PC-3 (cell line): ENCODE data around the gene CNTD1. TPM values are rescaled to one million over a fixed set of nuclear protein-coding genes. Genes with fewer than 3 reads are reported as not detected.
A peak's percentile ranks its signal among the peaks of the same experiment; 100 is the strongest.

Experiments used
- ATAC-seq: fragments of 200-7000 bp; cut with Tn5 transposase; 2 replicates; pipeline ENCODE4 v1.9.1; 2020; ENCODE audit warnings: mild to moderate bottlenecking, moderate library complexity
- BruUV-seq: library from RNA; stranded (reverse); fragments of 400-500 nt; replicated peaks from 2 replicates; lab custom pipeline; 2021; lab: Mats Ljungman, UMichigan
- CTCF ChIA-PET: fragments of 300-600 bp; sonication (Branson Sonifier 250); formaldehyde crosslinking; loops from one replicate; lab custom pipeline; 2022; ENCODE audit warnings: antibody characterized with exemption; lab: Charles Lee
- POLR2A ChIA-PET: fragments of 300-600 bp; sonication (Branson Sonifier 250); formaldehyde crosslinking; loops from one replicate; lab custom pipeline; 2022; ENCODE audit warnings: antibody characterized with exemption; ENCODE audit not compliant: unreplicated experiment; lab: Charles Lee
- DNase-seq: peaks from one replicate; pipeline ENCODE4 v3.0.0-alpha.2; 2015
- H2AFZ ChIP-seq: fragments of 300-600 bp; sonication (generic); 2 replicates; pipeline ENCODE4 v1.6.0; 2016; ENCODE audit warnings: antibody characterized with exemption, low read length
- H3F3A ChIP-seq: fragments of 300-600 bp; sonication (generic); one replicate; pipeline ENCODE4 v1.6.0; 2017; ENCODE audit warnings: antibody characterized with exemption, low read length, control low read depth, mild to moderate bottlenecking; ENCODE audit not compliant: unreplicated experiment
- H3K27ac ChIP-seq: fragments of 300-600 bp; sonication (generic); 2 replicates; pipeline ENCODE4 v1.5.1; 2016; ENCODE audit warnings: mild to moderate bottlenecking, low read length
- H3K27me3 ChIP-seq: fragments of 300-600 bp; sonication (generic); 2 replicates; pipeline ENCODE4 v1.6.1; 2016; ENCODE audit warnings: low read length, mixed read lengths
- H3K36me3 ChIP-seq: fragments of 300-600 bp; sonication (generic); 2 replicates; pipeline ENCODE4 v1.6.1; 2016; ENCODE audit warnings: low read depth, mixed run types, low read length, mixed read lengths
- H3K4me1 ChIP-seq: fragments of 300-600 bp; sonication (generic); 2 replicates; pipeline ENCODE4 v1.5.1; 2016; ENCODE audit warnings: low read length; ENCODE audit not compliant: insufficient read depth
- H3K4me2 ChIP-seq: fragments of 300-600 bp; sonication (generic); 2 replicates; pipeline ENCODE4 v1.6.0; 2016; ENCODE audit warnings: low read length
- H3K4me3 ChIP-seq: fragments of 300-600 bp; sonication (generic); 2 replicates; pipeline ENCODE4 v1.5.1; 2016; ENCODE audit warnings: mild to moderate bottlenecking, low read length, mixed read lengths
- H3K79me2 ChIP-seq: fragments of 300-600 bp; sonication (generic); 2 replicates; pipeline ENCODE4 v1.6.1; 2017; ENCODE audit warnings: low read length, mixed read lengths
- H3K9ac ChIP-seq: fragments of 300-600 bp; sonication (generic); 2 replicates; pipeline ENCODE4 v1.6.0; 2016; ENCODE audit warnings: mild to moderate bottlenecking, low read length
- H3K9me2 ChIP-seq: fragments of 300-600 bp; sonication (generic); replicated peaks from 2 replicates; pipeline ENCODE4 v1.6.1; 2016; ENCODE audit warnings: mixed run types, low read length, mixed read lengths
- H3K9me3 ChIP-seq: fragments of 300-600 bp; sonication (generic); 2 replicates; pipeline ENCODE4 v1.6.1; 2016; ENCODE audit warnings: low read length, mixed read lengths
- H4K20me1 ChIP-seq: fragments of 300-600 bp; sonication (generic); 2 replicates; pipeline ENCODE4 v1.6.1; 2016; ENCODE audit warnings: low read length, mixed read lengths
- EZH2 ChIP-seq: fragments of 300-600 bp; sonication (generic); IDR thresholded peaks from one replicate; pipeline ENCODE4 v1.6.1; 2017; ENCODE audit warnings: antibody characterized with exemption, mild to moderate bottlenecking, low read length; ENCODE audit not compliant: unreplicated experiment
- EZH2phosphoT487 ChIP-seq: fragments of 300-600 bp; sonication (generic); IDR thresholded peaks from 2 replicates; pipeline ENCODE4 v1.6.1; 2018; ENCODE audit warnings: mild to moderate bottlenecking, antibody characterized with exemption, low read length, borderline replicate concordance
- intact Hi-C: fragments of 100-400 bp; cut with micrococcal nuclease; formaldehyde crosslinking; loops from 2 replicates; pipeline ENCODE4 v1.9.0; 2023
- total RNA-seq: library from RNA; depleted of rRNA; stranded (reverse); fragments of >200 nt; gene quantifications from 2 replicates; pipeline ENCODE4 v1.2.3, GENCODE V29; 2014
- TF ChIP-seq, protein P1 (sequence below): fragments of 300-600 bp; sonication (generic); conservative IDR thresholded peaks from 2 replicates; pipeline ENCODE4 v1.5.1; 2017; ENCODE audit warnings: antibody characterized with exemption, low read depth, mild to moderate bottlenecking, low read length

Gene CNTD1
- total RNA-seq, 1 experiment from 2014 or later, result not detected

DNA sequence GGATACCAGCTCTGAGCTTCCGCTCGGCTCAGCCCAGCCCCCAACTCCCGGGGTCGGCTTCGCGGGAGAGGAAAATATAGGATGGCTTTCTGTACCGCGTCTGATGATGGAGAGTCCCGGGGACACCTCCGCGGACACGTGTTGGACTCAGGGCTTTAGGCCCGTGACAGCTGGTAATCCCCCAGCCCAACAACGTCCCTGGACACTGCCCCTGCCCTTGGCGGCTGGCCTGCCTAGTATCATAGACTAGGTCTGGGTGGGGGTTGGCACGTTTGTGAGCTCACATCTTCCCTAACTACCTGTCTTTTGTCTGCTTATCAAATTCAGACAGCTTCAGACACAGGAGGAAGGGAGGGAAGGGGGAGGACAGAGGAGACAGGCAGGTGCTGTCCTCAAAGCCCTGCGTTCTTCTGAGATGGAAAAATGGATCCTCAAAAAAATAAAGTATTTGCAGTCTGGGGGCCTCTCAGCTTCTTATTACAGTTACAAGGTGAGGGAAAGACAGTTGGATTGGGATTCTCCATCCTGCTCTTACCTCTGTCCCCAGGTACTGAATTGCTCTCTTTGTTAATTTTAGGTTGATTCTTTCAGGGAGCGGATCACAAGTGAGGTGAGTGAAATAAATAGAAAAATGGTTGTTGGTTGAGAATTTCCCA lies 35.2 kb downstream of the CNTD1 start:
- Histone ChIP-seq H3K4me1 (peaks cover 12% of the 10 kb centered on the region), H3K9me2 (no peaks in the 10 kb centered on the region), H3K9ac (peak overlapping the region; percentile 99), H3K4me2 (peak overlapping the region; percentile 92), H3K27me3 (no peaks in the 10 kb centered on the region), H2AFZ (peak overlapping the region; percentile 89), H3K9me3 (no peaks in the 10 kb centered on the region), H3K4me3 (peak overlapping the region; percentile 96), H3K27ac (peak overlapping the region; percentile 75), H3K36me3 (peaks cover 17% of the 10 kb centered on the region), H3F3A (no peaks in the 10 kb centered on the region), H3K79me2 (peaks cover 45% of the 10 kb centered on the region), H4K20me1 (no peaks in the 10 kb centered on the region)
- ChIA-PET CTCF (no interaction called here), POLR2A (interaction anchor here (0.6 kb wide), 1 partner anchor 10 kb away, joined by 3 read pairs; the partner anchor contains the start of gene BECN1)
- no peak for DNase-seq
- TSS peak; percentile 76 for BruUV-seq
- intact Hi-C loops, result no loop called here
- TF ChIP-seq EZH2phosphoT487, result no peak
- TF ChIP-seq, protein P1, sequence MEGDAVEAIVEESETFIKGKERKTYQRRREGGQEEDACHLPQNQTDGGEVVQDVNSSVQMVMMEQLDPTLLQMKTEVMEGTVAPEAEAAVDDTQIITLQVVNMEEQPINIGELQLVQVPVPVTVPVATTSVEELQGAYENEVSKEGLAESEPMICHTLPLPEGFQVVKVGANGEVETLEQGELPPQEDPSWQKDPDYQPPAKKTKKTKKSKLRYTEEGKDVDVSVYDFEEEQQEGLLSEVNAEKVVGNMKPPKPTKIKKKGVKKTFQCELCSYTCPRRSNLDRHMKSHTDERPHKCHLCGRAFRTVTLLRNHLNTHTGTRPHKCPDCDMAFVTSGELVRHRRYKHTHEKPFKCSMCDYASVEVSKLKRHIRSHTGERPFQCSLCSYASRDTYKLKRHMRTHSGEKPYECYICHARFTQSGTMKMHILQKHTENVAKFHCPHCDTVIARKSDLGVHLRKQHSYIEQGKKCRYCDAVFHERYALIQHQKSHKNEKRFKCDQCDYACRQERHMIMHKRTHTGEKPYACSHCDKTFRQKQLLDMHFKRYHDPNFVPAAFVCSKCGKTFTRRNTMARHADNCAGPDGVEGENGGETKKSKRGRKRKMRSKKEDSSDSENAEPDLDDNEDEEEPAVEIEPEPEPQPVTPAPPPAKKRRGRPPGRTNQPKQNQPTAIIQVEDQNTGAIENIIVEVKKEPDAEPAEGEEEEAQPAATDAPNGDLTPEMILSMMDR, result no peak
- no peak; the same call in 1 of the 2 replicates for ATAC-seq

DNA sequence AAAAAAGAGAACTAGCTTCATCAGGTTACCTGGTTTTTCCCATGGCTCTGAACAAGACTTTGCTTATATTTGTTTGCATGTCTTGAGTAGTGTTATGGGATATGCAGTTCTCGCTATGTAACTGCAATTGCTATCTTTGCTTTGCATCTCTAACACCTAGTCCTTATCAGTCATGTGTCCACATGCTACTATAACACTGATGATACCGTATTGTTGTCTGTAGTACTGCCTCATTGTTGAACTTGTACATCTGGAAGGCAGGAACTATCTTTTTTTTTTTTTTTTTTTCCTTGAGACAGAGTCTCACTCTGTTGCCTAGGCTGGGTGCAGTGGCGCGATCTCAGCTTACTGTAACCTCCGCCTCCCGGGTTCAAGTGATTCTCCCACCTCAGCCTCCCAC lies 37.1 kb downstream of the CNTD1 start:
- no TSS peak for BruUV-seq
- H3K9me3 ChIP-seq, result no peaks in the 10 kb centered on the region
- no peak overlapping the region for H3K4me2 ChIP-seq
- H2AFZ ChIP-seq, result no peak overlapping the region
- ChIA-PET POLR2A (no interaction called here), CTCF (no interaction called here)
- no peak overlapping the region for H3K27ac ChIP-seq
- H4K20me1 ChIP-seq, result no peaks in the 10 kb centered on the region
- peaks cover 19% of the 10 kb centered on the region for H3K36me3 ChIP-seq
- H3K9ac ChIP-seq, result no peak overlapping the region
- DNase-seq, result no peak
- intact Hi-C loops, result no loop called here
- H3K27me3 ChIP-seq, result no peaks in the 10 kb centered on the region
- H3K79me2 ChIP-seq, result peaks cover 45% of the 10 kb centered on the region
- peaks cover 12% of the 10 kb centered on the region for H3K4me1 ChIP-seq
- no peaks in the 10 kb centered on the region for H3F3A ChIP-seq
- no peak for ATAC-seq
- no peak overlapping the region for H3K4me3 ChIP-seq
- no peaks in the 10 kb centered on the region for H3K9me2 ChIP-seq
- TF ChIP-seq, protein P1, result no peak
- TF ChIP-seq EZH2phosphoT487, result no peak
- TF ChIP-seq EZH2, result no peak

DNA sequence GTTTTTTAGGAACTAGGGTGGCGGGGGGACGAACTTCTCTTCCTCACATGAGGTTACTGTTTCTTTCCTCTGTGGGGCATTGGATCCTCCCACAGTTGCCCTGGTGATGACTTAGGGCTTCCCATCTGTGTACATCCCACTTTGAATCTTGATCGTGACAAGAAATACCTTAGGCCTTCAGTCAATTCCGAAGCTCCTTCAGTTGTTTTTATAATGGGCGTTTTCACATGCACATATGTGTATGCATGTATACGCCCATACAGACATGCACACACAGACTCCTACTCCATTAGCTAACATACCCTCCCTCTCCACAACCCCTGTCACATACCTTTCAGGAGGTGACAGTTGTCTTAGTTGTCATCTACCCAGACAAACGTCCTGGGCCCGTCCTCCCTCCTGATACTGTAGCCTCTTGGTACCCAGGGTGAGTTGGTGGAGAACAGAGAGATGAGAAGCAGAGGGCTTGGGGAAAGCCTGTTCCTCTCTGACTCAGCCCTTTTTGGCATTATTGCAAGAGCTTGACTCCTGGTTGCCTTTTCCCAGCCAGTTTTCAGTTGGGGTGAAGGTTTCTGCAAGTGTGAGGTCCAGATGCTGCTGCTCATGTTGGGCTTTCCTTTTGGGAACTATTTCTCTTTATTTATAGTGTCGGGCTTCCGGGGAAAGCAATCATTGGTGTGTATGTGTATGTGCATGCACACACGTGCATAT lies 43.5 kb downstream of the CNTD1 start:
- intact Hi-C loops, result no loop called here
- ChIA-PET CTCF (interaction anchor here (1.4 kb wide), 1 partner anchor 87 kb away, joined by 7 read pairs; no protein-coding TSS in a partner anchor), POLR2A (no interaction called here)
- Histone ChIP-seq H3K79me2 (no peaks in the 10 kb centered on the region), H3K4me3 (no peak overlapping the region), H3K27ac (no peak overlapping the region), H3K36me3 (peaks cover 53% of the 10 kb centered on the region), H3K27me3 (no peaks in the 10 kb centered on the region), H3K9ac (no peak overlapping the region), H4K20me1 (no peaks in the 10 kb centered on the region), H3K4me2 (no peak overlapping the region), H3K9me2 (no peaks in the 10 kb centered on the region), H2AFZ (no peak overlapping the region), H3F3A (no peaks in the 10 kb centered on the region), H3K9me3 (no peaks in the 10 kb centered on the region), H3K4me1 (peaks cover 8% of the 10 kb centered on the region)
- TSS peak; percentile 16 for BruUV-seq
- TF ChIP-seq EZH2phosphoT487, result no peak
- TF ChIP-seq, protein P1, result no peak
- no peak for TF ChIP-seq EZH2
- ATAC-seq, result 0 out of 2 replicates have a peak, but pooled peaks have one; percentile 18
- DNase-seq, result no peak
